GM18498 (cell line): Measurements from ENCODE around the gene EEIG1.
A peak's percentile ranks its signal among the peaks of the same experiment; 100 is the strongest.

Source experiments
- ATAC-seq: cut with Tn5 transposase; IDR thresholded peaks from one replicate; pipeline ENCODE4 v1.9.1; 2021; ENCODE audit warnings: mild to moderate bottlenecking, moderate library complexity; ENCODE audit not compliant: unreplicated experiment

Gene EEIG1

GRCh38 chr9:127975376-127976315, 5.1 kb downstream of the EEIG1 start:
- ATAC-seq: no peak

GRCh38 chr9:127974769-127975261, 6.0 kb downstream of the EEIG1 start:
- ATAC-seq: no peak

- ATAC-seq: no peak
Measured at GRCh38 chr9:127974001-127974768, 6.6 kb downstream of the EEIG1 start.

GRCh38 chr9:127973169-127974000, 7.4 kb downstream of the EEIG1 start:
- no peak for ATAC-seq

GRCh38 chr9:127972236-127972871, 8.4 kb downstream of the EEIG1 start:
- ATAC-seq: no peak

- no peak for ATAC-seq
Measured at GRCh38 chr9:127971357-127972235, 9.2 kb downstream of the EEIG1 start.

GRCh38 chr9:127970401-127971313, 10.1 kb downstream of the EEIG1 start:
- ATAC-seq: peak; percentile 81

GRCh38 chr9:127968700-127969383, 11.9 kb downstream of the EEIG1 start:
- ATAC-seq: no peak

- no peak for ATAC-seq
Measured at GRCh38 chr9:127968042-127968441, 12.7 kb downstream of the EEIG1 start.

- no peak for ATAC-seq
Measured at GRCh38 chr9:127967151-127967809, 13.5 kb downstream of the EEIG1 start.

- no peak for ATAC-seq
Measured at GRCh38 chr9:127966416-127967150, 14.2 kb downstream of the EEIG1 start.

- no peak for ATAC-seq
Measured at GRCh38 chr9:127965953-127966352, 14.8 kb downstream of the EEIG1 start.

- ATAC-seq: no peak
Measured at GRCh38 chr9:127963359-127964064, 17.3 kb downstream of the EEIG1 start.

GRCh38 chr9:127963041-127963358, 17.8 kb downstream of the EEIG1 start:
- no peak for ATAC-seq

- ATAC-seq: no peak
Measured at GRCh38 chr9:127962278-127962677, 18.5 kb downstream of the EEIG1 start.

- no peak for ATAC-seq
Measured at GRCh38 chr9:127961613-127962155, 19.1 kb downstream of the EEIG1 start.
